HG03045 (cell line): ENCODE results near the gene ACBD4.
"Not testable (repeated sequence)": the region's sequence is repeated elsewhere in the genome, so short reads cannot be mapped to it uniquely, and the experiment has no call there.

Source experiments
- ATAC-seq: cut with Tn5 transposase; IDR thresholded peaks from one replicate; pipeline ENCODE4 v1.9.1; 2021; ENCODE audit warnings: mild to moderate bottlenecking, moderate library complexity; ENCODE audit not compliant: unreplicated experiment

Gene ACBD4

DNA sequence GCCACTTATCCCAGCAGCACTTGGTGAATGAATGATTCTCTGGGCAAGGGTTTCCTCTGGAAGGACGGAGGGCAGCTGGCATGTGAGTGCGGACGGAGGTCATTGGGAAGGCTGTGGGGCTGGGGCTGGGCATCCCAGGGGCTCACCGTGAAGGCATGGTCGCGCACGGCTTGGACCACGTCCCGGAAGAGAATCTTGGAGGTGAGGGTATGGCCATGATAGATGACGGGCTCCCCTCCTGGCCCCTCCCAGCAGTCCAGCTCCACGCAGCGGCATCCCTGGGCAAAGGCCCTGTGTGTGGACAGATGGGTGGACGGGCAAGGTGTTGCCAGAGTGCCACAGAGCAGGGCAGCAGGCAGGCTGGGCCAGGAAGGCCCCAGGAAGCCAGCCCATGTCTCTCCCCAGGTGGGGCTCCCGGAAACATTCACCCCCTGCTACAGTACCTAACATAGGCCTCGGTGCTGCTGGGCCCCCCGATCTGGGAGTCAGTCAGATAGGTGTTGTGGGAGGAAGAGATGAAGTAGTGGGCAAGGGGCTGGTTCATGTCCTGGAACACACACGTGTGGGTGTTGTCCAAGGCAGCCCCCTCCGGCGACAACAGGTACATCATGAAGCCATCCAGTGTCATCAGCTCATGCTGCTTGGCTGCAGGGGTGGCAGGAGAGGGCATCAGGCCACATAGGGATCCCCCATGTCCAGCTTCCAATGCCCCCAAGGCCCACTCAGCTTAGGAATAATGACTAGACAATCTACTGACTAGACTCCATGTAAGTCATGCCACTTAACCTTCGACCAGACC is 17.4 kb upstream of the ACBD4 start:
- no peak for ATAC-seq

DNA sequence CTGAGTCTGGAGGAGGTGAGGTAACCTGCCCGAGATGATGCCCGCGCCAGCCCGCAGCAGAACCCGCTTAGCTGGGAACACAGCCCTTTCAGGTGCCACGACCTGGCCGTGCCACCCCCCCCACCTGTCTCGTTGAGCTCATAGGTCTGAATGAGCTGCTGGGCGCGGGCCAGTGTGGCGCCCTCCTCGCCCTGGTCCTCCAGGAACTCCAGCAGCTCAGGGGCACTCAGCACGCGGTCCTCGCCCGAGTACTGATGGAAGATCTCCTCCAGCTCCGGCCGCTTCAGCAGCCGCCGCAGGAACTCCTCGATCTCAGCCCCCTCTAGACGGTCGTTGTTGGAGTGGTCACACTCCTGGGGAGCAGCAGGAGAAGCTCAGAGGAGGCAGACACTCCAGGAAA is 16.8 kb upstream of the ACBD4 start:
- no peak for ATAC-seq

DNA sequence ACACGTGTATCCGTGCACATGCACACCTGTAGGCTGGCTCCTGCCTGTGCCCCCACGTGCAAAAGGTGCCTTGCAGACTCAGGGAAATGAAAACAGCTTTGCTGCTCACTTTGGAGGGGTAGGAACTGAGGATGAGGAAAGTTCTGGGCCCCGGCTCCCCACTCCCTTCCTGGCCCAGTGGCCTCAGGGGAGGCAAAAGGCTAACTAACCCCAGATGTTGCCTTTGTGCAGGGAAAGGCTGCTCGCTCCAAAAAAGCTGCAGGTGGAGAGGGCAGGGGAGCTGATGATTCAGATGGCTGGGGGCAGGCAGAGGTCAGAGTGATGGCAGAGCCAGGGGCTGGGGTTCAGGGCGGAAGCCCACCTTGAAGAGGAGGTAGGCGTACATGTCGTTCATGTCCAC is 15.5 kb upstream of the ACBD4 start:
- no peak for ATAC-seq

DNA sequence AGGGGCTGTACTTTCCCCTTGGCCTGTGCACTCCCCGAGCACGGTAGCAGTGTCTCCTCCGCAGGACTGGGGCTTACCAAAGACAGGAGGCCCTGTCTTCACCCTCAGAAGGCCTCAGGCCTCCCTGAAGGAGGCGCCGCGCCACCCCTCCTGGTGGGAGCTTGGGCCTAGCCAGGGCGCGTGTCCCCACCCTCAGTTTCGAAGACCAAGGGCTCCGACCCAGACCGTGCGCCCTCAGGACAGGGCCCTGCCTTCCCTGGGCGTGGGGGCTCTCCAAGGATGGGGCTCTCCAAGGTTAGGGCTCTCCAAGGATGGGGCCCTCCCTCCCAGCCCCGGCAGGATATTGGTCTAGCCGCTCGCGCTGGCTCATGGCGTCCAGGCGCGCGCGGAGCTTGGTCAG is 14.9 kb upstream of the ACBD4 start:
- ATAC-seq = no peak

DNA sequence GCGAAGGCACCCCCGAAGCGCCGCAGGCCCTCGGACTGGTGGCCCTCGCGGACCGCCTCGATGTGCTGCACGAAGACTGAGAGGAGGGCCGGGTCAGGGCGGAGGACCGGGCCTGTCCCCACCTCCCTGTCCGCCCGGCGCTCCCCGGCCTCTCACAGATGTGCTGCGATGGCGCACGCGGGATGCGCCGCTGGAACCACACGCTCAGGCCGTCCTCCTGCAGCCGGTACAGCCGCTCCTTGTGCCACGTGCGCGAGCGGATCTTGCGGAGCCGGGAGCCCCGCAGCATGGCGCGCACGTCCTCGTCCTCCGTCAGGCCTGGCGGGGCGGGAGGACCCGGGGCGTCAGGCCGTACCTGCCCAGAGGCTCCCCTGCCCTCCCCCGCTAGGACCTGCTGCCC is 14.4 kb upstream of the ACBD4 start:
- no peak for ATAC-seq

DNA sequence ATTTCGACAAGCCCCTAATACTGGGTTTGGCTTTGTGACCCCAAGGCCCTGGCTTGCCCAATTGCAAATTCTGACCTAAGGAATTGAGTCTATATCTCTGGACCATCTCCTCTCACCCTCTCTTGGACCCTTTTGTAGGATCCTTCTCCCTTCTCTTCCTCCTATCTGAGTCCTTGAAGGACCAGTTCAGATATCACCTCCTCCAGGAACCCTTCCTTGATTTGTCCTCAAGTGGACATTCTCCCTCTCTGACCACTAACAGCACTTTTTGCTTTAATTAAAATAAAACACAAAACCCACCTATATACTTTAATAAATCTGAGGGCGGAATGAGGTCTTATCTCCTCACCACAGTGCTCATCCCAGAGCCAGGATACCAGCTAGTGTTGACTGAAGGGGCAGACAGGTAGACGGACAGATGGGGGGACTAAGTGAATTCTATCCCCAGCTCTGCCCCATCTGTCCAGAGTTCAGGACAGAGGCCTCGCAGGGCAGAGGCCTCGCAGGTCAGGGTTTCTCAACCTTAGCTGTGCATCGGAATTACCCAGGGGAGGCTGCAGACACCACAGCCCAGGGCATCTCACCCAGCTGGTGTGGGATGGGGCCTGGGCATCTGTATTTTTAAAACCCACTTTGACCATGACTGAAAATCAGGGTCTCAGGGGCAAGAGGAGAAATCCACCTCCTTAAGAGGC is 12.3 kb upstream of the ACBD4 start:
- no peak for ATAC-seq

DNA sequence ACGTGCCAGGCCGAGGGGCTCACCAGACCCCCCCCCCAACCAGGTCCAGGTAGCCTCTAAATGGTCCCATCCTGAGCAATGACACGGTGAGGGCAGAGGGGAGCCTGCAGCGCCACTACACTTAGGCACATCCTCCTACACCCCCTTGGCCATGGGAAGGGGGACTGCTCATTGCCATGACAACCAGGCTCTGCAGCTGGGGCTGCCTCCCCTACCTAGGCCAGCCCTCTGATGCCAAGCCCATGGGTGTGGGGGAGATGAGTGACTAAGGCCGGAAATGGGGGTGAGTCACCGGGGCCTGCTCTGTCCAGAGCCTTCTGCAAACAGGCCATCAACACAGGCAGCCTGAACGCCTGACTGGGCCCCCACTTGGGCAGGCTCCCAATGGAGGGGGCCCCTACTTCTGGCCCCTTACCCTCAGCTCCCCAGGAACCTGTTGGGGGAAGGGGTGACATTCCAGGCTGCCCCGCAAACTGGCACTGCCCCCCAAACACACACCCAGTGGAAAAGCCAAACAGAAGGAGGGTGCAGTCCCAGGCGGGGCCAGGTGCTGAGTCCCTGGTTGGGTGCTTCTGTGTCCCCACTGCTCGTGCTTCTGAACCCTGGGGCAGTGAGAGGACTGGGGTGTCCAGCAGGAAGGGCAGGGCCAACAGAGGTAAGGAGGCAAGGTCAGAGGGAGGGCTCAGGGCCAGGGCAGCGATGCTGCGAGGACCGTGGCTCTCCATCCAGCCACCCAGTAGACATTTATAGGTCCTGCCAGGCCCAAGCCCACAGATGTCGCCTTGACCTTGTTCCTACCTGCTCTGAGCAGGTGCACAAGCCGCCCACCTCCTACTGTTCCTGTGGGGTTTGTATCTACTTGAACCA is 11.3 kb upstream of the ACBD4 start:
- no peak for ATAC-seq

DNA sequence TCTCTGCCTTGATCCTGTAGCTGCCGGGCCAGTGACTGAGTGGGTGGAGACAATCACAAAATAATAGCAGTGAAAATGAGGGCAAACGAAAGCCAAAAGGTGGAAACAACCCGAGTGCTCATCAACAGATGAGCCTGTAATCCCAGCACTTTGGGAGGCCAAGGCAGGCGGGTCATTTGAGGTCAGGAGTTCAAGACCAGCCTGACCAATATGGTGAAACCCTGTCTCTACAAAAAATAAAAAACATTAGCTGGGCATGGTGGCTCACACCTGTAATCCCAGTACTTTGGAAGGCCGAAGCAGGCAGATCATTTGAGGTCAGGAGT is 10.7 kb upstream of the ACBD4 start:
- ATAC-seq = not testable (repeated sequence)

DNA sequence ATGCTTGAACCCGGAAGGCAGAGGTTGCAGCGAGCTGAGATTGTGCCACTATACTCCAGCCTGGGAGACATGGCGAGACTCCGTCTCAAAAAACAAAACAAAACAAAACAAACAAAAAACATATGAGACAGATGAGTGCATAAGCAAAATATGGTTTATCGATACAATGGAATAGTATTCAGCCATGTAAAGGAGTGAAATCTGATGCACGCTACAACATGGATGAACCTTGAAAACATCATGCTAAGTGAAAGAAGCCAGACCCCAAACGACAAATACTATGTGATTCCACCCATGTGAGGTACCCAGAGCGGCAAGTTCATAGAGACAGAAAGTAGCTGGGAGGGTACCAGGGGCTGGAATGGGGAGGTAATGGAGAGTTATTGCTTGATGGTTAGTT is 10.0 kb upstream of the ACBD4 start:
- ATAC-seq = no peak

DNA sequence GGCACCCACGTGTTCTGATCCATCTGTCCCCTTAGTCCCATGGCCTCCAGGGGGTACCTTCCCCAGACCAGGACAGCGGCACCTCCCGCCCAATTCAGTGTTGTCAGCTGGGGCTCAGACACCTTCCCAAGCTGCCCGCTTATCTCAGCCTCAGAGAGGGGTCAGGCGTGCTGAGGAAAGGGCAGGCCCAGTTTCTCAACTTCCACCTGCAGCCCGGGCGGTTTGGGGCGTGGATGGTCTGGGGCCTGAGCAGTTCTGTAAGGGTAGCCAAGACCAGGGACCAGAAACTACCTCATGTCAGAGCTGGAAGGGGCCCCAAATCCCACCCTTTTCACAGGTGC is 8.3 kb upstream of the ACBD4 start:
- ATAC-seq = no peak

DNA sequence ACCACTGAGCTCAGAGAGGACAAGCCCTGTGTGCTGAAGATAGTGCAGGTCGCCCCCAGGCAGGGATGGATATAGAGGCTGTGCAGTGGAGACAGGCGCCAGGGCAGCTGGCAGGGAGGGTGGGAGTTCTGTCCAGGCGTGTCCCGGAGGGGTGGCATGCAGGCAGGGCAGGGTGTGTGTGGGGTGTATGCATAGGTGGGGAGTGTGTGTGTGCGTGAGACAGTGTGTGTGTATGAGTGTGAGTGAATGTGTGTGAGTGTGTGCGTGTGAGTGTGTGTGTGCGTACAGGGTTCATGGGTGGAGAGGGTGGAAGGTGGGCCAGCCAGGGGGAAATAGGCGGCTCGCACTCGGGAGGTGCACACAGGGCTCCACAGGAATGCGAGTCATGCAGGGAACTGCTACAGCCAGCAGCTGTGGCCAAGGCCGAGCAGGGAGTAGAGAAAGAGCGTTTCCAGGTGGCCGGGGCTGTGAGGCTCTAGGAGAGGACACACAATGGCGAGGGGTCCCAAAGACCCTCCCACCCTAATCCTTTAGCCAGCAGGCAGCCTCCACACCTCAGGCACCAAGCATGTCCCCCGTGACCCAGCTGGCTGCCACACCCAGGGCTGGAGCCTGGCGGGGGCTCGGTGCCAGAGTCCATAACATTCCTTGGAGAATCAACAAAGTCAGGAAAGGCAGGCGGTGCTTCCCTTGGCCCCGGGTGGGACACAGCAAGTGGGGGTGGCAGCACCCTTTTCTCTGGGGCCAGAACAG is 7.8 kb upstream of the ACBD4 start:
- no peak for ATAC-seq

DNA sequence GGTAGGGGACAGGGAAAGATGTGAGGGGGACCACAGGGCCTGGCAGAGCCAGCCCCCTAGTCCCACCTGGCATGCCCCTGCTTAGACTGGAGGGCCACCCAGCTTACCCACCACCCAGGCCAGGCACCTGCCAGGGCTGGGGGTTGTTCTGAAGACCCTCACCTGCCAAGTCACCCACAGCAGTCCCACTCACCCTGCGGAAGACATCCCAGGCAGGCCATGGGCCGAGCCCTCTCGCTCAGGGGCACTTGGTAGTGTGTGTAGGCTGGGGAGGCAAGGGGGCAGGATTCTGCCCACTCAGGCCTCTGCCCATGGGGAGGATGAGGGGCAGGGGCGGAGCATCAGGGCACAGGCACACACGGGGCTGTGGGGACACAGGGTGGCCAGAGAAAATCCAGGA is 7.2 kb upstream of the ACBD4 start:
- no peak for ATAC-seq

DNA sequence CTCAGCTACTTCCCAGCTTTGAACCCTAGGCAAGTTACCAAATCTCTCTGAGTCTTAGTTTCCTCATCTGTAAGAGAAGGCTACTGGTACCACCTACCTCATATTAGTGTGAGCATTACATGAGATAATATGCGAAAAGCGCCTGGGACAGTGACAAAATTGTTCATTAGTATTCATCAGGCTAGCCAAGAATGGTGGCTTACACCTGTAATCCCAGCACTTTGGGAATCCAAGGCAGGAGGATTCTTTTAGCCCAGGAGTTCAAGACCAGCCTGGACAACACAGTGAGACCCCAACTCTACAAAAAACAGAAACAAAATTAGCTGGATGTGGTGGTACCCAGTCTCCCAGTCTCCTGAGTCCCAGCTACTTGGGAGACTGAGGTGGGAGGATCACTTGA is 6.5 kb upstream of the ACBD4 start:
- ATAC-seq = no peak

DNA sequence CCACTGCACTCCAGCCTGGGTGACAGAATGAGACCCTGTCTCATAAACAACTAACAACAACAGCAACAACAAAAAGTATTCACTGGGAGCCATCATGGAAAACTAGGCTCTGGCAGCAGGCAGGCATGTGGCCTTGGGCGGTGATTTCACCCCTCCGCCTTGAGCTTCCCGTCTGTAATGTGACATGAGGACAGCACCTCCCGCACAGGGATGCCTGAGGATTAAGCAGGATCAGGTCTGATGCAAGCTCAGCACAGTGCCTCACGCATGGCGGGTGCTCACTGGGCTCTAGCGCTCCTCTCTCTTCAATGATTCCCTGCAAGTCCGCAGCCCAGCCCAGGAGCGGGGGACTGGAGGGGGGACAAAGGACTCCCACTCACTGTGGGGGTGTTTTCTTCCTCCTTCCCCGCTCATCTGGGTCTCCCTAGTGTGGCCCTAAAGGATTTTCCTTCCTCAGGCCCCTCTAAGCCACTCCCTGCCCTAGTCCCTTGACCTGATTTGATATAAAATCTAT is 6.0 kb upstream of the ACBD4 start:
- ATAC-seq = no peak

DNA sequence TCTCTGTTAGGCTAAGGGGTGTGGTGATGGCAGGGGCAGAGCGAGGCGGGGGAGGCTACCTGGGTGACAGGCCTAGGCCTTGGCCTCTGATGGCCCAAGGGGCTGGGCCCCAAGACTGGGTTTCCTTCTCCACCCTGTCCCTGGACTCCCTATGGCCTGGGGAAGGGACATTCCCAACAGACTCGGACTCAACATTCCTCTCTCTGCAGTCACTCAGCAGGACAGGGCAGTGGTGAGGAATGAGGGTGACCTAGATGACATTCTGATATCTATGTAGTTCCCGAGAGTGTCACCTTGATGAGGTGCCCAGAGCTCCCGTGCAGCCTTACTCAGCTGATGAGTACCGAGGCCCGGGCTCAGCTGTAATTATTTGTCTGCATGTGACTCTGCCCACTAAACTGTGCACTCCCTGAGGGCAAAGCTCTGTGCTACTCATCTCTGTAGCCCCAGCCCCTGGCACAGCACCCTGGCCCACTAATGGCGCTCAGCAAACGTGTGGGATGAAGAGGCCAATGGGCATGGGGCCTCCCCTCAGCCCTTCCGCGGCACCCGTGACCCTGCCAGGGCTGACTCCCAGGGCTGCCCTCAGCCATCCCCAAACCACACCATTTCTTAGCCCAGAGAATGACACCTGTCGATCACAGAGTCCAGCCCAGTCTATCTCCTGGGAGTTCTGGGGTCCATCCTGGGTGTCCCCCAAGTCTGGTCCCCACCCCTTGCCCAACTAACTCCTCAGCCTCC is 5.4 kb upstream of the ACBD4 start:
- no peak for ATAC-seq

DNA sequence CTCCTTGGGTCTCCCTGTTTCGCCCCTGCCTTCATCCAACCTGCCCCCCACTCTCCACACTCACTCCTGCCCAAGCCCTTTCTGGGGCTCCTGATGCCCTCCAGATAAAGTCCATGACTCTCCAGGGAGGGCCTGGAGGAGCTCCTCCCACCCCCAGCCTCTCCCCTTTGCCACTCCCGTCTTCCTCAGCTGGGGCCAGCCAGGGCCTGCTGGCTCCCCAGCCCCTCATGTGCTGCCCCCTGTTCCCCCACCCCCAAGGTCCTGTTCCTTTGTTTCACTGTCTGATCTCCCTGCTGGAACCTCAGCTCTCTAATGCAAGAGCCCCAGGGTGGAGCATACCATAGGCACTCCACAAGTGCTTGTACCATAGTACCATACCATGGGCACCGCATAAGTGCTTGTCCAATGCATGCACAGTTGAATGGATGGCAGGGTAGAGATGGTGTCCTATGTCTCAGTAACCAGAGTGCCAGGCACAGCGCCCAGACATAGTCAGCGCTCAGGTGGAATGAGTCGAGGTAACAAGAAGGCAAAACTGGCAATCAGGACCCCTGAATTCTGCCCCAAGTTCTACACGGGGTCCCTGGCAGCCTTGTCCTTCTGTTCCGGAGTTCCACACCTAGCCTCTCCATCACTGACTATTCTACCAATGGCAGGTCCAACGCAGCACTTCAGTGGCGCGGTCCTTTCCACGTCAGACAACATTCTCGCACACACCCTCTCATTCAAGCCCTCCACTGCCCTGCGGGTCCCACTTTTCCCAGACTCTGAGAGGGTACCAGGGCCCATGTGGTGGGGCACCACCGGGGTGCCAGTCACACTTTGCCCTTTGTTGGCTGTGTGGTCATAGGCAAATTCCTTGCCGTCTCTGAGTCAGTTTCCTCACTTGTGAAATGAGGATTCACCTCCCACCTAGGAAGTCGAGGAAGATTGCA is 4.5 kb upstream of the ACBD4 start:
- ATAC-seq = no peak

DNA sequence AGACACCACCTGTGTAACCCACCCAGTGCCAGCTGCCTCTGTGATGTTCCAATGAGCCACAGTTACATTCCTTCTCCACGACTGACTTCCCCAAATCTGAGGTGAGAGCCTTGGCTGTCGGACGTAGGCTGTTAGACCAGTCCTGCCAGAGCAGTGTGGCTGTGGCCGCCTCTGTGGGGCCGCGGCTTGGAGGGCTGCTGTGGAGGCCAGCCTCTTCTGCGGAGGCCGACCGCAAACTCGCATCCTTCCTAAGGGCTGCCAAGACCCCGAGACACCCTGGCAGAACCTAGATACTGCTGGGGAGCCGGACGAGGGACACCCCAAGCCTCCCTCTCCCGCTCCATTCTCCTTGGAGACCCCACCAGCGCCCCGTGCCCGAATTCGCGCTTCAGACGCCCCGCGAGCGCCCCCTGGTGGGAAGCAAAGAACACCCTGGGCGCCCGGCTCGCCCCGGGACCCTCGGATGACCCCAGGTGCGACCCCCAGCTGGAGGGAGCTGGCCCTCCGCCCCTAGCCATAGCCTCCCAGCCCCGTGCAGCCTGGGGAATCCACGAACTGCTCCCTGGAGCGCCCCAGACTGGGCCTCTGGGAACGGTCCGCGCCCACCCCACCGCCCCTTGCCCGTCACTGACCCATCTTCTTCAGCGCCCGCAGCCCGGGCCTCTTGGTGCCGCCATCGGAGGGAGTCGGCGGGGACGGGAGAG is 3.7 kb upstream of the ACBD4 start:
- ATAC-seq = no peak

DNA sequence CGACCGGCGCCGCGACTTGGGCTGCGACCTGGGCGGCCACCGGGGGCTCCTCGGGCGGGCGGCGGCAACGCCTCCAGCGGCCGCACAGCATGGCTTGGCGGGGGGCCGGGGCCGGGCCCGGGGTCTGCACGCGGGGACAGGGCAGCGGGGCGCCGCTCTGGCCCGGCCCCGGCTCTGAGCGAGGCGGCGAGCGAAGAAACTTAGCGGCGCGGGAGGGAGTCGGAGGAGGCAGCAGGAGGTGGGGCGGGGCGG is 3.2 kb upstream of the ACBD4 start, which contains the start of gene PLCD3:
Gene PLCD3, minus strand, starts transcription at position 196 of the 252 bp plus-strand sequence. Its CDS starts 105 bp downstream, at position 91.
- ATAC-seq = no peak
